GM12892 (cell line): Measurements from ENCODE around the gene NCK2.

Experiments used
- POLR2A ChIP-seq: IDR thresholded peaks from 2 replicates; pipeline ENCODE4 v1.6.1; 2011; ENCODE audit warnings: low read depth, low read length, control low read depth
- POLR2AphosphoS5 ChIP-seq: IDR thresholded peaks from 2 replicates; pipeline ENCODE4 v1.6.1; 2011; ENCODE audit warnings: low read depth, low read length, control low read depth

DNA sequence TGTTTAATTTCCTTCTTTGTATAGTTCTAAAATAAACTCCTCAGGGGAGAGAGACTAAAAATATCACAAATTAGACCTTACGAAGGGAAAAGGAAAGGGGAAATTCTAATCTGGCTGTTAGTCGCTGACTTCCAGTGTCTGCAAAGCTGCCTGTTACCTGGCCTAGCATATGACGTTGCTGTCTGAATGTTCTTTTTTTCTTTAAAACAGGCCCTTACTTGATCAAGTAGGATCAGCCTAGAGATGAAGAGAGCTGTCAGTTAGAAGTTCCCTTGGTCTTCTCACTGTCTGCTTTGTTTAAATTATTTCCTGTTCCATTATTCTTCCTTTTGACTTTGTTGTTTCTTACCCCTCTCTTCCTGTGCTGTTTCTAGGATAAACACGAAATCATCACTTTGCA lies 11.2 kb downstream of the NCK2 start:
- TF ChIP-seq POLR2A (no peak), POLR2AphosphoS5 (no peak)
